HCT116 (cell line): ENCODE results near the gene SYT7.

Source experiments
- CTCF ChIP-seq, 3 experiments: fragments of 200-600 bp in 1 of 3; sonication (generic) in 1 of 3; IDR thresholded peaks in 2 of 3; conservative IDR thresholded peaks in 1 of 3; 2 replicates each; pipeline ENCODE4 v1.5.1; 2012 to 2017; ENCODE audit warnings: low read depth in 2 of 3, low read length in 2 of 3, antibody characterized with exemption in 1 of 3, borderline replicate concordance in 1 of 3, control low read depth in 1 of 3, mild to moderate bottlenecking in 1 of 3, mixed read lengths in 1 of 3, mixed run types in 1 of 3, moderate library complexity in 1 of 3; ENCODE audit not compliant: insufficient read depth in 1 of 3
- POLR2A ChIP-seq: IDR thresholded peaks from 2 replicates; pipeline ENCODE4 v1.7.0; 2011; ENCODE audit warnings: borderline replicate concordance; ENCODE audit not compliant: insufficient read depth, insufficient read length; ENCODE audit errors: extremely low read depth
- POLR2AphosphoS5 ChIP-seq: IDR thresholded peaks from 2 replicates; pipeline ENCODE4 v1.6.1; 2011; ENCODE audit warnings: mild to moderate bottlenecking, low read depth, low read length, moderate library complexity
- RAD21 ChIP-seq: IDR thresholded peaks from 2 replicates; pipeline ENCODE4 v1.6.1; 2012; ENCODE audit warnings: low read depth, mild to moderate bottlenecking
- SRF ChIP-seq: IDR thresholded peaks from 2 replicates; pipeline ENCODE4 v1.6.1; 2012; ENCODE audit warnings: low read depth
- TCF7L2 ChIP-seq: IDR thresholded peaks from 2 replicates; pipeline ENCODE4 v1.7.0; 2011; ENCODE audit warnings: borderline replicate concordance, inconsistent platforms; ENCODE audit not compliant: insufficient read depth, insufficient read length; ENCODE audit errors: extremely low read depth
- ZNF274 ChIP-seq: fragments of 200-500 bp; sonication (Bioruptor generic); IDR thresholded peaks from 2 replicates; pipeline ENCODE4 v1.6.1; 2014; ENCODE audit warnings: mild to moderate bottlenecking, low read depth, low read length, inconsistent platforms
- TF ChIP-seq, protein P1 (sequence below): IDR thresholded peaks from 2 replicates; pipeline ENCODE4 v1.6.1; 2012

DNA sequence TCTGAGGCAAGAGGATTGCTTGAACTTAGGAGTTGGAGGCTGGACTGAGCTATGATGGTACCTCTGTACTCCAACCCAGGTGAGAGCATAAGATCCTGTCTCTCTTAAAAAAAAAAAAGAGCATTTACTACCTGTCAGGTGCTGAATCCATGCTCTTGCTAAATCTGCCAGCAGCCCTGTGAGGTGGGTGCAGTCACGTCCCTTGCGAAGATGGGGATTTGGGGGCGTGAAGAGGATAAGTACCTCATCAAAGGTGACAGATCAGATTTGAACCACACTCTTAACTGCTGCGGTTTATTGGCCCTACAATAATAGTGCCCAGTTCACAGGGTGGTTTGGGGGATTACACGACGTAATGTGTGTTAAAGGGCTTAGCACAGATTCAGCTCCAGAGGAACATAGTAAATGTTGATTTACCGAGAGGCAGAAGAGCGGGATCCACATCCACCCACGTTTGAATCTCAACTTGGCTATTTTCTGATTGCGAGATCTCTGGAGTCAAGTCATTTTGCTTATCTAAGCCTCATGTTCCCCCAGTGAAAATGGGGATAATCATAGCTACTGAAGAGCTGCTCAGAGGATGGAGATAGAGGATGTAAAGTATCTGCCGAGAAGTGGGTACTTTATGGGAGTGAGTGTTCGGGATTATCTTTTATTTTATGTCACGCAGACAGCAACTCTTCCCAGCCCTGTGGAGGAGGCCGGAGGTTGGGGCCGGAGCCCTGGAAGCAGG, 100.4 kb downstream of the SYT7 start:
- no peak for TF ChIP-seq POLR2A
- TF ChIP-seq CTCF (IDR thresholded peaks at IDR 0.05 in 2 of 3, conservative IDR thresholded peaks at IDR 0.05 in 1 of 3; ENCODE audit: borderline replicate concordance in 1 of 3, insufficient read depth in 1 of 3, low read depth in 2 of 3, low read length in 2 of 3) = no peak
- TF ChIP-seq ZNF274 = no peak
- TF ChIP-seq SRF = no peak
- TF ChIP-seq TCF7L2 = no peak
- TF ChIP-seq POLR2AphosphoS5 = no peak
- TF ChIP-seq, protein P1, sequence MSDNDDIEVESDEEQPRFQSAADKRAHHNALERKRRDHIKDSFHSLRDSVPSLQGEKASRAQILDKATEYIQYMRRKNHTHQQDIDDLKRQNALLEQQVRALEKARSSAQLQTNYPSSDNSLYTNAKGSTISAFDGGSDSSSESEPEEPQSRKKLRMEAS = no peak
- no peak for TF ChIP-seq RAD21
